HK-2 (cell line): ENCODE measurements around the gene ACSF3.

Experiments
- DNase-seq: peaks from one replicate; pipeline ENCODE4 v3.0.0-alpha.2; 2018; ENCODE audit not compliant: unreplicated experiment

The ACSF3 gene

GRCh38 chr16:89201439-89202377, 108.1 kb downstream of the ACSF3 start:
- peak; percentile 88 for DNase-seq

- DNase-seq, result no peak
Observed at GRCh38 chr16:89202422-89203215, 109.0 kb downstream of the ACSF3 start.
